Stomach (tissue), 9 donors: ENCODE data around the gene TAX1BP1. TPM values are rescaled to one million over a fixed set of nuclear protein-coding genes. Genes with fewer than 3 reads are reported as not detected.

Source experiments
- DNase-seq, 2 donors: peaks; one replicate each; pipeline versions ENCODE4 v3.0.0 to v3.0.0-alpha.2; 2013 to 2019
- H3K27ac ChIP-seq, 5 donors: fragments of 200-600 bp in 4 of 5; sonication (generic) in 4 of 5; one replicate each; pipeline ENCODE4 v1.5.1; 2013 to 2019; ENCODE audit warnings: mild to moderate bottlenecking in 1 of 5, moderate library complexity in 1 of 5
- H3K27me3 ChIP-seq, 3 donors: fragments of 200-600 bp; sonication (generic); one replicate each; pipeline ENCODE4 v1.5.1; 2017 to 2019; ENCODE audit warnings: mixed run types in 1 of 3
- H3K36me3 ChIP-seq, 4 donors: fragments of 200-600 bp; sonication (generic); 1 replicate in 3 of 4; 2 replicates in 1 of 4; pipeline ENCODE4 v1.5.1; 2016 to 2019
- H3K4me1 ChIP-seq, 4 donors: fragments of 200-600 bp; sonication (generic); one replicate each; pipeline ENCODE4 v1.5.1; 2016 to 2019
- H3K4me3 ChIP-seq, 4 donors: fragments of 200-600 bp; sonication (generic) in 3 of 4; one replicate each; pipeline ENCODE4 v1.5.1; 2016 to 2019; ENCODE audit warnings: mild to moderate bottlenecking in 1 of 4
- H3K9me3 ChIP-seq, 4 donors: fragments of 200-600 bp; sonication (generic); one replicate each; pipeline ENCODE4 v1.5.1; 2016 to 2019
- CTCF ChIP-seq, 7 experiments: fragments of 450-650 bp in 4 of 7; fragments of 200-600 bp in 3 of 7; sonication (generic) in 3 of 7; IDR thresholded peaks; one replicate each; pipeline ENCODE4 v1.5.1; 2016 to 2019; ENCODE audit warnings: antibody characterized with exemption in 7 of 7, control low read depth in 2 of 7, mild to moderate bottlenecking in 1 of 7
- EP300 ChIP-seq: sonication (generic); formaldehyde crosslinking; IDR thresholded peaks from one replicate; pipeline ENCODE4 v1.6.1; 2017; ENCODE audit warnings: antibody characterized with exemption
- POLR2A ChIP-seq, 4 donors: fragments of 450-650 bp; IDR thresholded peaks; one replicate each; pipeline ENCODE4 v1.6.1; 2016; ENCODE audit warnings: antibody characterized with exemption in 4 of 4, control low read depth in 2 of 4, mild to moderate bottlenecking in 1 of 4, moderate library complexity in 1 of 4
- POLR2AphosphoS5 ChIP-seq, 3 donors: sonication (generic); formaldehyde crosslinking; IDR thresholded peaks; one replicate each; pipeline ENCODE4 v1.6.1; 2016; ENCODE audit warnings: antibody characterized with exemption in 3 of 3
- WGBS, 5 donors: extraction: QIAGEN DNeasy Blood & Tissue Kit in 3 of 5; methylation state at CpG; one replicate each; pipeline versions ENCODE4 v1.1.5 to v1.1.7; 2013 to 2018; 5-methylcytosine and 5-hydroxymethylcytosine counted together
- intact Hi-C: fragments of 100-400 bp; cut with DNase I; formaldehyde crosslinking; loops from one replicate; pipeline ENCODE4 v1.15.1; 2023; ENCODE audit warnings: low total_unique reads
- polyA plus RNA-seq, 3 donors: library from polyadenylated mRNA; stranded (reverse); fragments of 200-250 nt; gene quantifications; one replicate each; pipeline ENCODE4 v1.2.3, GENCODE V29; 2013
- total RNA-seq, 5 donors: library from RNA; depleted of rRNA; stranded (reverse); fragments of >200 nt; gene quantifications; one replicate each; pipeline versions ENCODE4 v1.1.0 to v1.2.3, GENCODE V29; 2014 to 2016
- donor health status: healthy with polysubstance abuse.
- donor health status: Bipolar disorder and iron deficiency.
- donor health status: healthy.

The TAX1BP1 gene
- total and polyA plus RNA-seq, 8 donors = 43.4 to 199 (median 71.0) TPM

- intact Hi-C loops = no loop called here
- DNase-seq = no peak
- TF ChIP-seq POLR2AphosphoS5 (IDR thresholded peaks at IDR 0.05) (peak in 1 of 3 donors; percentile 41), CTCF (IDR thresholded peaks at IDR 0.05) (no peak)
- H3K4me3 ChIP-seq = no peak overlapping the region
- WGBS, 5 donors = 55 to 84% (median 74%) methylated on average over 2 of the region's 2 CpGs
- H3K36me3 ChIP-seq = no peaks in the 10 kb centered on the region
- peaks cover 0 to 19% (median 3%) of the 10 kb centered on the region in 4 donors for H3K4me1 ChIP-seq
- no peak overlapping the region for H3K27ac ChIP-seq
- no peaks in the 10 kb centered on the region for H3K9me3 ChIP-seq
- no peaks in the 10 kb centered on the region for H3K27me3 ChIP-seq
These were observed 30.6 kb upstream of the TAX1BP1 start for GRCh38 chr7:27709137-27710075.

GRCh38 chr7:27712217-27712616, 27.7 kb upstream of the TAX1BP1 start:
- intact Hi-C loops = no loop called here
- no peaks in the 10 kb centered on the region for H3K9me3 ChIP-seq
- DNase-seq = no peak
- no peak overlapping the region for H3K27ac ChIP-seq
- H3K4me3 ChIP-seq = no peak overlapping the region
- WGBS, 5 donors = 84 to 95% (median 89%) methylated on average over 3 of the region's 3 CpGs
- peaks cover 0 to 32% (median 6%) of the 10 kb centered on the region in 4 donors for H3K4me1 ChIP-seq
- no peak for TF ChIP-seq EP300
- no peak for TF ChIP-seq CTCF (IDR thresholded peaks at IDR 0.05)
- no peak for TF ChIP-seq POLR2AphosphoS5 (IDR thresholded peaks at IDR 0.05)
- no peak for TF ChIP-seq POLR2A (IDR thresholded peaks at IDR 0.05)
- H3K27me3 ChIP-seq = no peaks in the 10 kb centered on the region
- no peaks in the 10 kb centered on the region for H3K36me3 ChIP-seq

GRCh38 chr7:27714831-27715444, 25.0 kb upstream of the TAX1BP1 start:
- H3K9me3 ChIP-seq = no peaks in the 10 kb centered on the region
- H3K27ac ChIP-seq = peak overlapping the region in 1 of 5 donors; percentile 19
- WGBS, 5 donors = 43 to 61% (median 56%) methylated on average over 4 of the region's 4 CpGs
- no peaks in the 10 kb centered on the region for H3K36me3 ChIP-seq
- TF ChIP-seq CTCF (IDR thresholded peaks at IDR 0.05) = no peak
- TF ChIP-seq POLR2AphosphoS5 (IDR thresholded peaks at IDR 0.05) = peak in 1 of 3 donors; percentile 10
- intact Hi-C loops = no loop called here
- H3K4me1 ChIP-seq = peaks cover 0 to 24% (median 3%) of the 10 kb centered on the region in 4 donors
- peak in 1 of 2 donors; percentile 50 for DNase-seq
- H3K4me3 ChIP-seq = no peak overlapping the region
- no peaks in the 10 kb centered on the region for H3K27me3 ChIP-seq

- H3K4me3 ChIP-seq = no peak overlapping the region
- H3K9me3 ChIP-seq = no peaks in the 10 kb centered on the region
- peaks cover 0 to 9% (median 3%) of the 10 kb centered on the region in 4 donors for H3K4me1 ChIP-seq
- H3K27ac ChIP-seq = no peak overlapping the region
- H3K36me3 ChIP-seq = no peaks in the 10 kb centered on the region
- peak in 1 of 3 donors; percentile 23 for TF ChIP-seq POLR2AphosphoS5 (IDR thresholded peaks at IDR 0.05)
- TF ChIP-seq POLR2A (IDR thresholded peaks at IDR 0.05) = no peak
- no peaks in the 10 kb centered on the region for H3K27me3 ChIP-seq
- 35 to 52% (median 42%) methylated on average over 1 of the region's 1 CpG for WGBS, 5 donors
- intact Hi-C loops = no loop called here
- DNase-seq = peak; percentile 31 to 59
These were observed 16.9 kb upstream of the TAX1BP1 start for GRCh38 chr7:27723085-27723484.
